Endodermal cell (in vitro differentiated cells): ENCODE measurements around the gene INSYN2B. TPM values are rescaled to one million over a fixed set of nuclear protein-coding genes. Genes with fewer than 3 reads are reported as not detected.

ENCODE experiments used
- DNase-seq: peaks from one replicate; pipeline ENCODE4 v3.0.0-alpha.2; 2017
- H3K27ac ChIP-seq: 2 replicates; pipeline ENCODE4 v1.5.1; 2013; ENCODE audit warnings: mild to moderate bottlenecking, low read depth, low read length, moderate library complexity
- H3K27me3 ChIP-seq: 2 replicates; pipeline ENCODE4 v1.6.1; 2013; ENCODE audit warnings: mild to moderate bottlenecking, low read length, moderate library complexity; ENCODE audit not compliant: insufficient read depth, control insufficient read depth, poor library complexity, severe bottlenecking
- H3K36me3 ChIP-seq: 2 replicates; pipeline ENCODE4 v1.7.0; 2013; ENCODE audit warnings: mild to moderate bottlenecking, low read length, moderate library complexity; ENCODE audit not compliant: control insufficient read depth, insufficient read depth
- H3K4me1 ChIP-seq: one replicate; pipeline ENCODE4 v1.7.0; 2013; ENCODE audit warnings: low read length; ENCODE audit not compliant: control insufficient read depth, insufficient read depth
- H3K4me3 ChIP-seq: 2 replicates; pipeline ENCODE4 v1.5.1; 2013; ENCODE audit warnings: mild to moderate bottlenecking, low read length, moderate library complexity
- H3K9ac ChIP-seq: 2 replicates; pipeline ENCODE4 v1.6.1; 2013; ENCODE audit warnings: mild to moderate bottlenecking, low read length, moderate library complexity; ENCODE audit not compliant: poor library complexity, severe bottlenecking; ENCODE audit errors: extremely low read depth
- H3K9me3 ChIP-seq: 2 replicates; pipeline ENCODE4 v1.6.1; 2013; ENCODE audit warnings: mild to moderate bottlenecking, low read length, moderate library complexity; ENCODE audit not compliant: control insufficient read depth
- H3K27ac Mint-ChIP-seq: 2 replicates; pipeline ENCODE4 v1.8.0; 2020; ENCODE audit warnings: mixed read lengths
- H3K27me3 Mint-ChIP-seq: 2 replicates; pipeline ENCODE4 v1.8.0; 2021; ENCODE audit warnings: mild to moderate bottlenecking, mixed read lengths; ENCODE audit not compliant: insufficient read depth
- H3K36me3 Mint-ChIP-seq: 2 replicates; pipeline ENCODE4 v1.8.0; 2020; ENCODE audit warnings: low read depth, mixed read lengths
- H3K4me1 Mint-ChIP-seq: 2 replicates; pipeline ENCODE4 v1.8.0; 2020; ENCODE audit warnings: mixed read lengths
- H3K4me3 Mint-ChIP-seq: 2 replicates; pipeline ENCODE4 v1.8.0; 2020; ENCODE audit warnings: mild to moderate bottlenecking, moderate library complexity, mixed read lengths
- H3K9me3 Mint-ChIP-seq: 2 replicates; pipeline ENCODE4 v1.8.0; 2020; ENCODE audit warnings: mild to moderate bottlenecking, mixed read lengths
- CTCF ChIP-seq: fragments of 200-600 bp; sonication (generic); conservative IDR thresholded peaks from 2 replicates; pipeline ENCODE4 v1.5.0; 2021; ENCODE audit warnings: antibody characterized with exemption, mild to moderate bottlenecking
- WGBS, 2 experiments: methylation state at CpG; one replicate each; pipeline versions ENCODE4 v1.1.5 to v1.1.7; 2013; ENCODE audit warnings: missing lambda C conversion rate in 2 of 2, mixed read lengths in 1 of 2; ENCODE audit not compliant: insufficient coverage in 1 of 2, insufficient read length in 1 of 2; 5-methylcytosine and 5-hydroxymethylcytosine counted together
- total RNA-seq, 2 donors: library from RNA; stranded (reverse); fragmentation: NEBNext Ultra II Directional in 1 of 2; extraction: Animal tissue kit (Norgen Biotek cat#: 25700) in 1 of 2; gene quantifications; 2 replicates in 1 of 2; 3 replicates in 1 of 2; pipeline ENCODE4 v1.2.1, GENCODE V29; 2021

INSYN2B gene
- total RNA-seq, 2 donors from 2014 or later = not detected

DNA sequence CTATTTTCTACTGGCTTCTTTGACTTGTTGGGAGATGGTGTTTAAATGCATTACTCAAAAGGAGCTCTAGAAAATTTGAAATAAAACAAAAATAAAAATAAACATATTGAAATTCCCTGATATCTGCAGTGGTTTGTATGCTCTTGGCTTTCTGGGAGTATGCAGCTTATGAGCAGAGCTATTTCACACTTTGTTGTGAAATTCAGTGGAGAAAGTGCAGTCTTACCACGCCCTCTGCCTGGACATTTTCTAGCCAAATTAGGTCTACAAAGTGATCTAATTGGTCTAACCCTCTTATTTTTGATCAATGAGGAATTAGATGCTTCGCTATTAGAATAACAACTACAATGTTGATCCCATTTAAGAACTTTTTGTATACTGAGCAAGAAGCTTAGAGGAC, 66.8 kb downstream of the INSYN2B start:
- Mint-ChIP-seq H3K4me1 (peaks cover 14% of the 10 kb centered on the region), H3K9me3 (no peaks in the 10 kb centered on the region), H3K27me3 (peaks cover 13% of the 10 kb centered on the region), H3K36me3 (no peaks in the 10 kb centered on the region), H3K4me3 (no peak overlapping the region), H3K27ac (no peak overlapping the region)
- Histone ChIP-seq H3K36me3 (no peaks in the 10 kb centered on the region), H3K27me3 (peaks cover under 1% of the 10 kb centered on the region), H3K9ac (no peak overlapping the region), H3K4me1 (no peaks in the 10 kb centered on the region), H3K27ac (no peak overlapping the region), H3K9me3 (no peaks in the 10 kb centered on the region), H3K4me3 (no peak overlapping the region)
- no peak for DNase-seq
- WGBS, 2 experiments = 89% methylated on average over 2 of the region's 2 CpGs; no CpG with 5 or more reads in 1 of the 2 experiments
- no peak for TF ChIP-seq CTCF

DNA sequence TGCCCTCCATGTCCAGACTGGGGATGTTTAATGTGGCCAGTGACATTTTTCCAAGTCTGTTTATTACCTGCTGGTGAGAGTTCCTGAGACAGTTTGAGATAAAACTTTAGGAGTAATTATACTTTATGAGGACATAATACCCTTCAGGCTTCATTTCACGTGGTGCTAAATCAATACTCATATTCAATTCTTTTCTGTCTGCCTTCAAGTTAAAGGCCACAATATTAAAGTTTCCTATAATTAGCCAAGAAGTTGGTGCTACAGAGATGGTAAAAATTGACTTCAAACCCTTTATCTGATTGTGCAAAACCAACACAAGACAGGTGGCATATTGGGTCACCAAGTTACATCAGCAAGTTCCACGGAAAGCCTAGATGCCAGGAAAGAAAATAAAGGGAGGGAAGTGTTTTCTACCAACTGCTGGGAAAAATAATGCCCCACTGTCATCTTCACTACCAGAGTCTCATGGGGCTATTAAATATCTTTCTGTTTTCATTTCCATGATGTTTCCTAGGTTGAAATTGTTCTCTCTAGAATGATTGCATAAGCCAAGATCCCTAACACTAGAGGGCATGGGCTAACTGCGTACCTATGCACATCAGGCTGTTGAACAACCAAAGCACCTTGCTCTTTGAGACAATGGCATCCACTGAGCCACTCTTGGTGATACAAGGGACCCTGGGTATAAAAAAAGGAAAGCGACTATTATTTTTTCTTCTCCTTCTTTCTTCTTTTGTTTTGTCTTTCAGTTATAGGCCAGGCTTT, 68.7 kb downstream of the INSYN2B start:
- H3K27ac ChIP-seq = no peak overlapping the region
- Mint-ChIP-seq H3K27me3 (peaks cover 14% of the 10 kb centered on the region), H3K4me3 (no peak overlapping the region), H3K27ac (no peak overlapping the region), H3K9me3 (no peaks in the 10 kb centered on the region), H3K4me1 (peaks cover 29% of the 10 kb centered on the region), H3K36me3 (no peaks in the 10 kb centered on the region)
- WGBS, 2 experiments = 98 to 100% methylated on average over 2 to 4 of the region's 4 CpGs
- H3K27me3 ChIP-seq = peaks cover 4% of the 10 kb centered on the region
- H3K4me3 ChIP-seq = no peak overlapping the region
- peak; percentile 50 for TF ChIP-seq CTCF
- H3K36me3 ChIP-seq = no peaks in the 10 kb centered on the region
- H3K4me1 ChIP-seq = peaks cover under 1% of the 10 kb centered on the region
- no peak overlapping the region for H3K9ac ChIP-seq
- H3K9me3 ChIP-seq = no peaks in the 10 kb centered on the region
- no peak for DNase-seq

DNA sequence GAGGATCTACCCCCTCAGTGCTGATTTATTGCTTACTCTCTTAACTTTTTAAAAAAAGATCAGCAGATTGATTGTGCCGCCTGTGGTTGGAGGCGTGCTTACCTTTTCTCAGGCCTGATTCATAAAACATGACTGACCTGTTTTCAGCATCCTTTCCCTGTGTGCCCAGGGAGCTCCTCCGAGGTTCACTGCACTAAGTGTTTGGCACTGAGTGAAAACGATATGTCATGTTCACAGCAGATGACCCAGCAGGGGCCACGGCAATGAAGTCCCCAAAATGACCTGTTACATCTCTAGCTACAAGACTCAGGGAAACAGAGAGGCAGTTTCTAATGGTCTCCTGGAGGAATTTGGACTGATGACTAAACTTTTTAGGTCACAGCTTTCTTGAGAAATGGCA, 69.9 kb downstream of the INSYN2B start:
- Mint-ChIP-seq H3K4me3 (no peak overlapping the region), H3K9me3 (no peaks in the 10 kb centered on the region), H3K36me3 (no peaks in the 10 kb centered on the region), H3K4me1 (peaks cover 34% of the 10 kb centered on the region), H3K27ac (no peak overlapping the region), H3K27me3 (peaks cover 18% of the 10 kb centered on the region)
- DNase-seq = no peak
- H3K4me3 ChIP-seq = no peak overlapping the region
- no peak for TF ChIP-seq CTCF
- WGBS, 2 experiments = 81 to 94% methylated on average over 5 of the region's 5 CpGs
- peaks cover 4% of the 10 kb centered on the region for H3K27me3 ChIP-seq
- no peak overlapping the region for H3K9ac ChIP-seq
- H3K9me3 ChIP-seq = no peaks in the 10 kb centered on the region
- H3K4me1 ChIP-seq = peaks cover 3% of the 10 kb centered on the region
- H3K36me3 ChIP-seq = no peaks in the 10 kb centered on the region
- no peak overlapping the region for H3K27ac ChIP-seq
